Left hindlimb (tissue), 1 donor: ENCODE measurements around the gene RIMOC1.

Experiments used
- DNase-seq: peaks from one replicate; pipeline ENCODE4 v3.0.0-alpha.2; 2018

RIMOC1 gene, protein sequence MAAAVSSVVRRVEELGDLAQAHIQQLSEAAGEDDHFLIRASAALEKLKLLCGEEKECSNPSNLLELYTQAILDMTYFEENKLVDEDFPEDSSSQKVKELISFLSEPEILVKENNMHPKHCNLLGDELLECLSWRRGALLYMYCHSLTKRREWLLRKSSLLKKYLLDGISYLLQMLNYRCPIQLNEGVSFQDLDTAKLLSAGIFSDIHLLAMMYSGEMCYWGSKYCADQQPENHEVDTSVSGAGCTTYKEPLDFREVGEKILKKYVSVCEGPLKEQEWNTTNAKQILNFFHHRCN

DNA sequence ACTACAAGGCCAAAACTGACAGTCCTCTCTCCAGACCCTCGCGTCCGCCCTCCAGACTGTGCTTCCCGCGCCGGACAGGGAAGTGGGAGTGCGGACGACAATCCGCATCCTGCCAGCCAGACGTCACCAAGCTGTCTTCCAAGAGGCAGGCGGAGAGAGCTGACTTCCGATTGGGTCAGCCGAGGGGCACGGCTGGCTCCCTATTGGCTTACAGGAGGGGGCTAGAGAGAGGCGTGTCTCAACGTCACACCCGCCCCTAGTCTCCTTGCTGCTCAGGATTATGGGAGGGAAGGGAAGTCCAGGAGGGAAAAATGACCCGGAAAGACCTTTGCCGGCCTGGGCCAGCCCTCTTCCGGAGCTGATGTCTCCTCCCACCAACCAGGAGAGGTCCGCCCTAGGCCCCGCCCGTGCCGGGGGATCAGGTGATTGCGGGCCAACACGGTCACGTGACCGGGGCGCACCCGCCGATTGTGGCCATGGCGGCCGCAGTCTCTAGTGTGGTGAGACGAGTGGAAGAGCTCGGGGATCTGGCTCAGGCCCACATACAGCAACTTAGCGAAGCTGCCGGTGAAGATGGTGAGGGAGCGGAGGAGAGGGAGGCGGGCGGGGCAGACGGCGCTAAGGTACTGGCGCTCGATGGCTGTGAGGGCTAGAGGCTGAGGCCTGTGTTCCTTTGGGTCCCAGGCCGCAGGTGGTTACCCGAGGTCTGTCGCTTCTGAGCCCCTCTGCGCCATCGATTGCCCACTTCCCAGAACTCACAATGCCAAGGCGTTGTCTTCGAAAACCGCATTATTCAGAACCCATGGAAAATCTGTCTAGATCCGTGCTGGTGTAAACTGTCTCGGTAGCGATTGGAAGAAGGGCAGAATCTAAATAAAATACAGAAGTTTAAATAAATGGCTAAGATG lies at the start of gene RIMOC1:
TSS of gene RIMOC1 (plus strand) at position 453 of the 908 bp plus-strand sequence. CDS start at position 477, 24 bp downstream.
- peak; percentile 100 for DNase-seq

DNA sequence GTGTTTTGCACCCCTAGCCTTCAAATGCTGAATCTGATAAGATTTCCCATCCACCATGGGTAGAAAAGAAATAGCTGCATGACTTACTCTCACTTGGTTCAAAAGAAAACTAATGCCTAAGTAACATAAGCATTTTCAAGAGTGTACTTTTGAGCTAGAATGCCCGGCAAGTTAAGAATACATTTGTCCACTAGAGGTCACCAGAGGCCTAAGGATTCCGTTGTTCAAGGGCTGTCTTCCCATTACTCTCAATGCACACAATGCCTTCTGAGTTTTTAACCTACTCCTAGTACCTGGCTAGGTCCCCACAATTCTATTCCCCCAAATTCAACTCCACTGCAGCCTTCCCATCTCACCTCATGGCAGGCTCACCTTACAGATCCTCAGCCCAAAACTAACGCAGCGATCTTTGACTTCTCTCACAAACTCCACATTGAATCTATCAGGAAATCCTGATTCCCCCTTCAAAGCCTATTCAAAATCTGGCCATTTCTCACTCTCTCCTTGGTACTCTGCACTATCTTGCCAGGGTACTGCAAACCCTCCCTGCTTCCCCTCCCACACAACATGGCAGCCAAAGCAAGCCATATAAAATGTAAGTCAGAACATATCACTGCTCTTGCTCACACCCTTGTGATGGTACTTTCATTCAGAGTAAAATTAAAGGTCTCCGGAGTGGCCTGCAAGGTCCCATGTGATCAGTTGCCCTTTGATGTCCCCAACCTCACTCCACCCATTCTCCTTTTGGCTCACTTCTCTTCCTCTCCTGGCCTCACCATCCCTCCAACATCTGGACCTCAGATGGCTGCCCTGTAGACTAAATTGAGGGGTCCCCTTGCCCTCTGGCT lies 47.3 kb upstream of the RIMOC1 start:
- peak; percentile 56 for DNase-seq

GRCh38 chr5:41857989-41858388 lies 46.2 kb upstream of the RIMOC1 start:
- no peak for DNase-seq

GRCh38 chr5:41858890-41859289 lies 45.3 kb upstream of the RIMOC1 start:
- DNase-seq: no peak

DNA sequence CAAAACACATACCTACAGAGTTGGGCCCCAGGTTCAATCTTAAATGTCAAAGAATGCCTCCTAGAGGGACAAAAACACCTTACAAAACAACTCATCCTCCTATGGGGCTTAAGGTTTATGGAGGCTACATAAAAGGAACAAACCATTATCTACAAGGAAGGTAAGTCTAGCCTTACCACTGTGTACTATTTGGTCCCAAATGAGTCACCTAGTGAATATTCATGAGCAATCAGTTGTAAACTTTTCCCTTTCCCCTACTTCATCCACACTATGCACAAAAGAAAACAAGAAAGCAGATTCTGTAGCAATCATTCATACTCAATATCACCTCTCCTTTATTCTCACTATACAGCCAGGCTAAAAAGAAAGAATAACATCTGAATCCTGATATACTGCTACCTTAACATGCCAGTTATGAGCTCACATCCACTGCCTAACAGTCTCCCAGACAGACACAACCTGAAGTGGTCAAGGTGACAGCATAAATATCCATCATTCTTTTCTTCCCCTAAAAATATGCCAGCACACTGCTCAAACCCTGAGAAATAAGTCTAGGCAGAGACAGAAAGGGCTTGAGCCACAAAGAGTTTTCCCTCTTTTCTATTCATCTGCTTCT lies 40.2 kb upstream of the RIMOC1 start:
- DNase-seq: no peak

- no peak for DNase-seq
These were observed 34.9 kb upstream of the RIMOC1 start for GRCh38 chr5:41869151-41869723.

- peak; percentile 87 for DNase-seq
These were observed 34.2 kb upstream of the RIMOC1 start, which contains the start of gene OXCT1 for GRCh38 chr5:41869724-41870626. TSS of gene OXCT1 (minus strand) at chr5:41870425. CDS start at chr5:41870358, 67 bp downstream.

DNA sequence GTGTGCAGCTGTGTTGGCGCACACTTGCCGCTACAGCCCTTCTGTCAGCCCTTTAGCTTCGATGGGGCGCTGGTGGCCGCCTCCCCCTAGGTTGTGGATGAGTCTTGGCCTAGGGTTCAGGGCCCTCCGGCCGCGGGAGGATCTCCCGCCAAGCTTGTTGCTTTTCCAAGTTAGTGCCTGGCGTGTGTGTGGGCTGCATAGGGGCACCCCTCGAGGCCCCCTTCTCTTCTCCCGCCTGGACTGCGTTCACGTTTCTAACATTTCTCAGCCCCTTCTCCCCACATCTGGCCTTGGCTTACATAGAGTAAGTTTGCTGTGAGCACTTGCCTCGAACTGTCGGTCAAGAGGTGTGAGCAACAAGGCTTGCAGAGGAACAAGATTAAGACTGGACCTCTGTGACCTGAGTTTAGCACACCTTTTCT lies 33.5 kb upstream of the RIMOC1 start:
- no peak for DNase-seq

DNA sequence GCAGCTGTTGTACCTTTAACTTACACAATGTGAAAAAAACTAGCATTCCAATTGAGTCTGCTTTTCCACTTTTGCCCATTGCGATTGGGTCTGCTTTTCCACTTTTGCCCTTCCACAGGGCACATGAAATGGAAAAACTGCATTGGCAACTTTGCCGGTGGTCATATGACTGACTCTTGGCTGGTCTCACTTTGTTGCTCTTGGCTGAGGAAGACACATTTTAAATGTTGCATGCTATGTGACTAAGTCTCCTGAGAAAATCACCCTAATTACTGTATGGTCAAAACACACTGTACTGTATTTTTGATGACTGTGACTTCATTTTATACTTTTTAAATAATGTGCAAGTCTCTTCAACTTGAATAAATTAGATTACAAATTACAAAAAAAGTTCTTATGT lies 32.3 kb upstream of the RIMOC1 start:
- peak; percentile 79 for DNase-seq

DNA sequence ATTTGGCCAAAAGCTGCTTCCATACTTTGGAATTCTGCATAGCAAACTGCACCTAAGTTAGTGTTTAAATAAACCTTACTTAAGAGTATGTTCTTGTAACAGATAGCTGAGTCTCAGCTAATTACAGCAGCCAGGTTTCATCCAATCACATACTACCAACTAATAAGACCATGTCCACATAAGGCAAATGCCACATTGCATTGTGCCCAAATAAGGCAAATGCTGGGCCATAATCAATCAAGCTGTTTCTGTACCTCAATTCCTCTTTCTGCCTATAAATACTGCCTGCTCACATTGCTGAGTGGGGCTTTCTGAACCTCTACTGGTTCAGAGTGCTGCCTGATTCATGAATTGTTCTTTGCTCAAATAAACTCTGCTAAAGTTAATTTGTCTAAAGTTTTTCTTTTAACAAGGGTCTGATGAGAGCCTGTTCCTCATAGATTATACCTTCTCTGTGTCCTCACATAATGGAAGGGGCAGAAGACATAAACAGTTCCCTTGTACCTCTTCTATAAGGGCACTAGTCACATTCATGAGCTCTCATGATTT lies 29.6 kb upstream of the RIMOC1 start:
- DNase-seq: no peak

GRCh38 chr5:41875121-41875520 lies 29.0 kb upstream of the RIMOC1 start:
- no peak for DNase-seq

- DNase-seq: no peak
These were observed 27.5 kb upstream of the RIMOC1 start for GRCh38 chr5:41876678-41877077.

DNA sequence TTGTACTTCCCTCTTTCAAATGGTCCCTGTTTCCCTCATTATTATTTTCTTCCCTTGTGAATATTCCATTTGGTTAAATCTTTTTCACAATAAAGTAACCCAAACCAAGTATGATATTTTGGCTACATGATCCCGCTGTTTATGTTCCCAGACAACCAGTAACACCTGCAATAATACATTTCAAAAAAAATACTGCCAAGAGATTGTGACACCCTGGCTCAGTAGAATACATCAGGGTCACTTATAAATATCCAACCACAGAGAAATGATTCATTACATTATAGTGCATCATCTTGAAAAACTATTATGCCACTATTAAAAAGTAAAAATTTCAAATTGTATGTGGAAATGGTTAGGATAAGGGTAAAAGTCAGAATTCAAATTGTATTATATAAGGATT lies 26.7 kb upstream of the RIMOC1 start:
- DNase-seq: no peak

GRCh38 chr5:41878173-41878572 lies 26.0 kb upstream of the RIMOC1 start:
- no peak for DNase-seq

DNA sequence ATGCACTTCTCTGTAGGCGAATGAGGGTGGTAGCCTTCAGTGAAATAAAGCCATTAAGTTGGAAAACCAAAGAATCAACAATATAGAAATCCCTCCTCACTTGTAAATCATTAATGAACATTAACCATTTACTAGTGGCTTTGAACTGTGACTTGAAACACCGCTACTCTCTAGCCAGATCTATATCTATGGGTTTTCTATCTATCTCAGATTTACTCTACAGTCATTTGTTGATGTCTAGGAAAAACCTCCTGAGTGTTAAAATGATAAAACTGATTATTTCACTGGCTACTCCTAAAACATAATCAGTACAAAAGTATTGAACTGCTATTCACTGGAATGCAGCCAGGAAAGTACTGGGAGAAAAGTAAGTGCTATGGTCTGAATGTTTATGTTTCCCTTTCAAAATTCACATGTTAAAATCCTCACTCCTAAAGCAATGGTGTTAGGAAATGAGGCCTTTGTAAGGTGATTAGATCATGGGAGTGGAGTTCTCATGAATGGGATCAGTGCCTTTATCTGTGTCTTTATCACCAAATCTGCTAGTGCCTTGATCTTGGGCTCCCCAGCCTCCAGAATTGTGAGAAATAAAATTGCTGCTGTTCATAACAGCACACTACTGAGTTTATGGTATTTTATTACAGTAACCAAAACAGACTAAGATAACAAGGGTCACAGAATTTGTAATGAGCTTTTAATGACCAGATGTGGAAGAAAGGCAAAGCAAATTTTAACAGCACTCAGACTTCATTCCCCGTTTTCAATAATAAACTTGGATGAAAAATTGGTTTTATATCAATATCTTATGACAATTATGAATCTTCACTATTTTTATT lies 25.3 kb upstream of the RIMOC1 start:
- no peak for DNase-seq

- no peak for DNase-seq
These were observed 21.4 kb upstream of the RIMOC1 start for GRCh38 chr5:41882765-41883164.

DNA sequence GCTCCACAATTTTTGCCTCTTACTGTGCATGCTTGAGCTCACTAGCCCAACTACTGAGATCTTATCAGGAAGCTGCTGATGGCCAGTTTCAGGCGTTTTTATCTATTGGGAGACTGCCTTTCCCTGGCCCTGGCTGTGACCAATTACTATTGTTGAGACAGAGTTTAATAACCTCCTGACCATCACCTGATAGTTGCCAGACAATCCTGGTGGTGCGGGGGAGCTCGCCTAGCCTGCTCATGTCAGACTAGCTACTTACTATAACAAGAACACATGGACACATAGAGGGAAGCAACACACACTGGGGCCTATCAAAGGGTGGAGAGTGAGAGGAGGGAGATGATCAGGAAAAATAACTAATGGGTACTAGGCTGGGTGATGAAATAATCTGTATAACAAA lies 20.9 kb upstream of the RIMOC1 start:
- DNase-seq: no peak

- no peak for DNase-seq
These were observed 20.2 kb upstream of the RIMOC1 start for GRCh38 chr5:41883936-41884335.

DNA sequence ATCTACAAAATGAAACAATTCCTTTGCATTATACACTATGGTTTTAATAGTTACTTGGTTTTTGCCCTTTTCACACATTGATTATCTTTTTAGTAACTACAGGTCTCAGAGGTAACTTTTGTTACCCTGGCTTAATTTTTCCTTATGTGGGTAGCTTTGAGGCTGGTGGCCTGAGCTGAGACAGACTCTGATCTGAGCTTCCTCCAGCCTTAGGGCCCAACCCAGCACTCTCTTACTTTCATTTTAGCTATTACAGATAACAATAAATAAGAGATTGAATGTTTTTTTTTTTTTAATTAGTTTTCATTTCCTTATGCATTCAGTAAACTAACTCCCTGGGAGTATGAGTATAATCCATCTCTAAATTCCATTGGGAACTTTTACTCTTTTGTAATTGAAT lies 18.9 kb upstream of the RIMOC1 start:
- no peak for DNase-seq
